ENCODE measurements around the gene GPR35.

The GPR35 gene

GRCh38 chr2:240595381-240596079, 29.8 kb upstream of the GPR35 start:
- peak; percentile 58 for ATAC-seq
- Mint-ChIP-seq H3K27ac (peak overlapping the region; percentile 14), H3K4me1 (peaks cover 6% of the 10 kb centered on the region), H3K36me3 (peaks cover 17% of the 10 kb centered on the region), H3K9me3 (no peaks in the 10 kb centered on the region), H3K4me3 (no peak overlapping the region)
- DNase-seq (ENCODE audit: low spot score in 2 of 2): no peak

- peaks cover 17% of the 10 kb centered on the region for H3K36me3 Mint-ChIP-seq
- no peak overlapping the region for H3K4me3 Mint-ChIP-seq
- DNase-seq (ENCODE audit: low spot score in 2 of 2): no peak
- H3K9me3 Mint-ChIP-seq: no peaks in the 10 kb centered on the region
- ATAC-seq: no peak
- H3K4me1 Mint-ChIP-seq: peaks cover 6% of the 10 kb centered on the region
- H3K27ac Mint-ChIP-seq: peak overlapping the region; percentile 14
Observed at GRCh38 chr2:240596080-240596460, 29.2 kb upstream of the GPR35 start.

GRCh38 chr2:240596491-240596931, 28.8 kb upstream of the GPR35 start:
- peaks cover 3% of the 10 kb centered on the region for H3K4me1 Mint-ChIP-seq
- DNase-seq (ENCODE audit: low spot score in 2 of 2) (no peak), ATAC-seq (no peak)

GRCh38 chr2:240597054-240597418, 28.2 kb upstream of the GPR35 start:
- DNase-seq (ENCODE audit: low spot score in 2 of 2) (no peak), ATAC-seq (no peak)
- Mint-ChIP-seq H3K4me3 (no peak overlapping the region), H3K4me1 (no peaks in the 10 kb centered on the region), H3K9me3 (no peaks in the 10 kb centered on the region), H3K27ac (no peak overlapping the region), H3K36me3 (peaks cover 21% of the 10 kb centered on the region)

More at GRCh38 chr2:240596491-240596931, 28.8 kb upstream of the GPR35 start:
- Mint-ChIP-seq H3K4me3 (no peak overlapping the region), H3K36me3 (peaks cover 20% of the 10 kb centered on the region), H3K27ac (no peak overlapping the region), H3K9me3 (no peaks in the 10 kb centered on the region)

- ATAC-seq: no peak
- H3K36me3 Mint-ChIP-seq: peaks cover 15% of the 10 kb centered on the region
- H3K27ac Mint-ChIP-seq: no peak overlapping the region
- DNase-seq (ENCODE audit: low spot score in 2 of 2): no peak
- H3K4me1 Mint-ChIP-seq: no peaks in the 10 kb centered on the region
- no peaks in the 10 kb centered on the region for H3K9me3 Mint-ChIP-seq
- no peak overlapping the region for H3K4me3 Mint-ChIP-seq
Observed at GRCh38 chr2:240597419-240598181, 27.7 kb upstream of the GPR35 start.

GRCh38 chr2:240598311-240598911, 26.9 kb upstream of the GPR35 start:
- Mint-ChIP-seq H3K4me3 (no peak overlapping the region), H3K9me3 (no peaks in the 10 kb centered on the region), H3K4me1 (no peaks in the 10 kb centered on the region), H3K27ac (peak overlapping the region; percentile 88), H3K36me3 (peaks cover 12% of the 10 kb centered on the region)
- DNase-seq (ENCODE audit: low spot score in 2 of 2): no peak
- ATAC-seq: no peak

- no peak for DNase-seq (ENCODE audit: low spot score in 2 of 2)
- ATAC-seq: no peak
- peaks cover 12% of the 10 kb centered on the region for H3K36me3 Mint-ChIP-seq
- peak overlapping the region; percentile 88 for H3K27ac Mint-ChIP-seq
- no peaks in the 10 kb centered on the region for H3K9me3 Mint-ChIP-seq
- H3K4me1 Mint-ChIP-seq: no peaks in the 10 kb centered on the region
- no peak overlapping the region for H3K4me3 Mint-ChIP-seq
Observed at GRCh38 chr2:240599141-240599583, 26.1 kb upstream of the GPR35 start.

GRCh38 chr2:240600451-240600961, 24.8 kb upstream of the GPR35 start:
- Mint-ChIP-seq H3K36me3 (peaks cover 12% of the 10 kb centered on the region), H3K9me3 (no peaks in the 10 kb centered on the region), H3K27ac (peak overlapping the region; percentile 55), H3K4me3 (no peak overlapping the region), H3K4me1 (no peaks in the 10 kb centered on the region)
- DNase-seq (ENCODE audit: low spot score in 2 of 2): no peak
- ATAC-seq: no peak

- Mint-ChIP-seq H3K27ac (no peak overlapping the region), H3K9me3 (no peaks in the 10 kb centered on the region)
- no peak for ATAC-seq
Observed at GRCh38 chr2:240601061-240601830, 24.0 kb upstream of the GPR35 start.

GRCh38 chr2:240601831-240602160, 23.5 kb upstream of the GPR35 start:
- no peak overlapping the region for H3K27ac Mint-ChIP-seq
- H3K9me3 Mint-ChIP-seq: no peaks in the 10 kb centered on the region
- H3K36me3 Mint-ChIP-seq: peaks cover 12% of the 10 kb centered on the region
- no peaks in the 10 kb centered on the region for H3K4me1 Mint-ChIP-seq
- no peak for ATAC-seq
- no peak for DNase-seq (ENCODE audit: low spot score in 2 of 2)
- H3K4me3 Mint-ChIP-seq: no peak overlapping the region

More at GRCh38 chr2:240601061-240601830, 24.0 kb upstream of the GPR35 start:
- Mint-ChIP-seq H3K36me3 (peaks cover 12% of the 10 kb centered on the region), H3K4me3 (no peak overlapping the region), H3K4me1 (no peaks in the 10 kb centered on the region)
- no peak for DNase-seq (ENCODE audit: low spot score in 2 of 2)

- H3K4me3 Mint-ChIP-seq: no peak overlapping the region
- peak overlapping the region; percentile 61 for H3K27ac Mint-ChIP-seq
- H3K4me1 Mint-ChIP-seq: no peaks in the 10 kb centered on the region
- no peaks in the 10 kb centered on the region for H3K9me3 Mint-ChIP-seq
- no peak for DNase-seq (ENCODE audit: low spot score in 2 of 2)
- H3K36me3 Mint-ChIP-seq: peaks cover 12% of the 10 kb centered on the region
- no peak for ATAC-seq
Observed at GRCh38 chr2:240602266-240603050, 22.8 kb upstream of the GPR35 start.

- Mint-ChIP-seq H3K36me3 (peaks cover 12% of the 10 kb centered on the region), H3K4me3 (no peak overlapping the region), H3K4me1 (peaks cover 5% of the 10 kb centered on the region), H3K27ac (peak overlapping the region; percentile 61), H3K9me3 (no peaks in the 10 kb centered on the region)
- DNase-seq (ENCODE audit: low spot score in 2 of 2) (no peak), ATAC-seq (no peak)
Observed at GRCh38 chr2:240603081-240603835, 22.0 kb upstream of the GPR35 start.

GRCh38 chr2:240603846-240604245, 21.4 kb upstream of the GPR35 start:
- DNase-seq (ENCODE audit: low spot score in 2 of 2) (no peak), ATAC-seq (no peak)
- peak overlapping the region; percentile 61 for H3K27ac Mint-ChIP-seq
- no peaks in the 10 kb centered on the region for H3K9me3 Mint-ChIP-seq
- H3K36me3 Mint-ChIP-seq: peaks cover 11% of the 10 kb centered on the region
- H3K4me3 Mint-ChIP-seq: no peak overlapping the region
- peaks cover 6% of the 10 kb centered on the region for H3K4me1 Mint-ChIP-seq

All from stimulated activated effector memory CD8-positive, alpha-beta T cell treated with anti-CD3 and anti-CD28 coated beads, Interleukin-12 subunit alpha, Interleukin-12 subunit beta, amount 100 ng/mL, for 72 hours (primary cell).